ENCODE measurements around the gene MLLT3. TPM values are rescaled to one million over a fixed set of nuclear protein-coding genes. Genes with fewer than 3 reads are reported as not detected.

The MLLT3 gene
- total RNA-seq, 1 experiment from 2014 or later: 24.2 TPM

GRCh38 chr9:20582150-20582549, 40.1 kb downstream of the MLLT3 start:
- intact Hi-C loops (cut with micrococcal nuclease; ENCODE audit: unreplicated experiment): no loop called here
- Histone ChIP-seq H3K4me1 (ENCODE audit: insufficient read depth, low read length, poor library complexity, severe bottlenecking) (no peaks in the 10 kb centered on the region), H3K9me3 (ENCODE audit: low read depth, low read length, poor library complexity, severe bottlenecking) (no peaks in the 10 kb centered on the region), H3K27ac (ENCODE audit: low read depth, low read length, poor library complexity, severe bottlenecking) (no peak overlapping the region), H3K4me3 (ENCODE audit: low read depth, low read length, poor library complexity, severe bottlenecking) (no peak overlapping the region), H3K36me3 (ENCODE audit: insufficient read depth, low read length, poor library complexity, severe bottlenecking) (no peaks in the 10 kb centered on the region), H3K27me3 (replicated peaks; ENCODE audit: insufficient read depth, low read depth, low read length, poor library complexity) (no peaks in the 10 kb centered on the region)
- TF ChIP-seq EZH2 (IDR thresholded peaks at IDR 0.05; ENCODE audit: borderline replicate concordance, low read depth, low read length, poor library complexity, severe bottlenecking) (no peak), CTCF (conservative IDR thresholded peaks at IDR 0.05; ENCODE audit: low read depth, low read length) (no peak)
- ChIA-PET CTCF (no interaction called here), POLR2A (ENCODE audit: low non-redundant PET) (no interaction called here)
- BruUV-seq (replicated peaks): no TSS peak
- DNase-seq (ENCODE audit: low spot score): no peak

- Histone ChIP-seq H3K9me3 (ENCODE audit: low read depth, low read length, poor library complexity, severe bottlenecking) (no peaks in the 10 kb centered on the region), H3K27ac (ENCODE audit: low read depth, low read length, poor library complexity, severe bottlenecking) (no peak overlapping the region), H3K4me1 (ENCODE audit: insufficient read depth, low read length, poor library complexity, severe bottlenecking) (no peaks in the 10 kb centered on the region), H3K4me3 (ENCODE audit: low read depth, low read length, poor library complexity, severe bottlenecking) (no peak overlapping the region), H3K36me3 (ENCODE audit: insufficient read depth, low read length, poor library complexity, severe bottlenecking) (no peaks in the 10 kb centered on the region), H3K27me3 (replicated peaks; ENCODE audit: insufficient read depth, low read depth, low read length, poor library complexity) (no peaks in the 10 kb centered on the region)
- TF ChIP-seq CTCF (conservative IDR thresholded peaks at IDR 0.05; ENCODE audit: low read depth, low read length) (no peak), EZH2 (IDR thresholded peaks at IDR 0.05; ENCODE audit: borderline replicate concordance, low read depth, low read length, poor library complexity, severe bottlenecking) (no peak)
- no TSS peak for BruUV-seq (replicated peaks)
- intact Hi-C loops (cut with micrococcal nuclease; ENCODE audit: unreplicated experiment): no loop called here
- POLR2A ChIA-PET (ENCODE audit: low non-redundant PET): no interaction called here
- no peak for DNase-seq (ENCODE audit: low spot score)
- CTCF ChIA-PET: no interaction called here
Observed at GRCh38 chr9:20580673-20581072, 41.6 kb downstream of the MLLT3 start.

- intact Hi-C loops (cut with micrococcal nuclease; ENCODE audit: unreplicated experiment): no loop called here
- no peak for TF ChIP-seq EZH2 (IDR thresholded peaks at IDR 0.05; ENCODE audit: borderline replicate concordance, low read depth, low read length, poor library complexity, severe bottlenecking)
- TF ChIP-seq CTCF (conservative IDR thresholded peaks at IDR 0.05; ENCODE audit: low read depth, low read length): no peak
- Histone ChIP-seq H3K27ac (ENCODE audit: low read depth, low read length, poor library complexity, severe bottlenecking) (no peak overlapping the region), H3K36me3 (ENCODE audit: insufficient read depth, low read length, poor library complexity, severe bottlenecking) (no peaks in the 10 kb centered on the region), H3K4me3 (ENCODE audit: low read depth, low read length, poor library complexity, severe bottlenecking) (no peak overlapping the region), H3K27me3 (replicated peaks; ENCODE audit: insufficient read depth, low read depth, low read length, poor library complexity) (no peaks in the 10 kb centered on the region), H3K9me3 (ENCODE audit: low read depth, low read length, poor library complexity, severe bottlenecking) (no peaks in the 10 kb centered on the region), H3K4me1 (ENCODE audit: insufficient read depth, low read length, poor library complexity, severe bottlenecking) (no peaks in the 10 kb centered on the region)
- no peak for DNase-seq (ENCODE audit: low spot score)
- CTCF ChIA-PET: no interaction called here
- POLR2A ChIA-PET (ENCODE audit: low non-redundant PET): no interaction called here
- no TSS peak for BruUV-seq (replicated peaks)
Observed at GRCh38 chr9:20579524-20580314, 42.6 kb downstream of the MLLT3 start.
